Uterus (tissue), 2 donors: ENCODE data around the gene RPL22.

Experiments used
- CTCF ChIP-seq, 4 experiments: fragments of 200-600 bp in 2 of 4; fragments of 450-650 bp in 2 of 4; sonication (generic) in 2 of 4; IDR thresholded peaks; one replicate each; pipeline ENCODE4 v1.5.1; 2016 to 2019; ENCODE audit warnings: antibody characterized with exemption in 4 of 4, mild to moderate bottlenecking in 2 of 4, moderate library complexity in 1 of 4
- POLR2A ChIP-seq, 2 donors: fragments of 450-650 bp; IDR thresholded peaks; one replicate each; pipeline ENCODE4 v1.6.1; 2016; ENCODE audit warnings: antibody characterized with exemption in 2 of 2, mild to moderate bottlenecking in 1 of 2, moderate library complexity in 1 of 2

- TF ChIP-seq CTCF (IDR thresholded peaks at IDR 0.05) (no peak), POLR2A (IDR thresholded peaks at IDR 0.05) (no peak)
Measured at GRCh38 chr1:6177681-6178380, 21.6 kb downstream of the RPL22 start.
